ENCODE measurements around the gene TRAF3IP1.

The TRAF3IP1 gene

GRCh38 chr2:238299803-238300202 lies 20.5 kb upstream of the TRAF3IP1 start:
- Histone ChIP-seq H3K4ac (ENCODE audit: low read length) (no peak overlapping the region), H2BK120ac (ENCODE audit: low read depth, low read length) (no peak overlapping the region), H3K27me3 (ENCODE audit: control insufficient read depth in 3 of 3, insufficient read depth in 3 of 3, low read depth in 1 of 3, low read length in 3 of 3) (peaks cover 0 to 39% (median 0%) of the 10 kb centered on the region in 3 experiments), H3K18ac (ENCODE audit: low read length) (peak overlapping the region; percentile 62), H2BK5ac (ENCODE audit: low read length) (no peak overlapping the region), H2BK15ac (ENCODE audit: low read length) (no peak overlapping the region), H3K23ac (ENCODE audit: low read depth, low read length, poor library complexity) (no peak overlapping the region), H3K4me1 (ENCODE audit: control insufficient read depth in 2 of 2, insufficient read depth in 1 of 2, low read depth in 1 of 2, low read length in 2 of 2) (peaks cover 6 to 9% of the 10 kb centered on the region in 2 donors), H2BK12ac (ENCODE audit: low read length) (no peak overlapping the region), H3K4me3 (ENCODE audit: low read length in 2 of 2) (no peak overlapping the region), H4K8ac (ENCODE audit: low read depth, low read length) (no peak overlapping the region), H3K4me2 (ENCODE audit: insufficient read depth, low read length, poor library complexity, severe bottlenecking) (no peak overlapping the region), H3K27ac (replicated peaks; ENCODE audit: low read length) (no peak overlapping the region), H3K9me3 (replicated peaks in 1 of 2; ENCODE audit: control insufficient read depth in 2 of 2, insufficient read depth in 1 of 2, low read depth in 1 of 2, low read length in 2 of 2) (peaks cover 0 to under 1% of the 10 kb centered on the region in 2 donors), H3K36me3 (replicated peaks in 1 of 2; ENCODE audit: control insufficient read depth in 2 of 2, insufficient read depth in 2 of 2, low read length in 2 of 2) (no peaks in the 10 kb centered on the region), H4K91ac (ENCODE audit: low read depth, low read length, poor library complexity) (peak overlapping the region; percentile 74), H3K14ac (ENCODE audit: low read length) (no peak overlapping the region), H3K79me1 (ENCODE audit: low read depth, low read length) (no peaks in the 10 kb centered on the region), H3K9ac (ENCODE audit: low read depth, low read length, poor library complexity) (no peak overlapping the region), H2AFZ (ENCODE audit: low read length) (no peak overlapping the region), H2AK5ac (ENCODE audit: low read depth, low read length) (no peak overlapping the region)
- no peak for DNase-seq (ENCODE audit: low spot score)
- no CpG with 5 or more reads among the region's 7 CpGs for WGBS, 2 donors (ENCODE audit: extremely low coverage in 2 of 2, insufficient read length in 2 of 2, insufficient replicate concordance in 1 of 2)

GRCh38 chr2:238302087-238302486 lies 18.2 kb upstream of the TRAF3IP1 start:
- no peak for DNase-seq (ENCODE audit: low spot score)
- WGBS, 2 donors (ENCODE audit: extremely low coverage in 2 of 2, insufficient read length in 2 of 2, insufficient replicate concordance in 1 of 2): no CpG with 5 or more reads among the region's 3 CpGs

GRCh38 chr2:238302751-238303150 lies 17.6 kb upstream of the TRAF3IP1 start:
- H3K36me3 ChIP-seq (replicated peaks in 1 of 2; ENCODE audit: control insufficient read depth in 2 of 2, insufficient read depth in 2 of 2, low read length in 2 of 2): no peaks in the 10 kb centered on the region
- no CpG with 5 or more reads among the region's 9 CpGs for WGBS, 2 donors (ENCODE audit: extremely low coverage in 2 of 2, insufficient read length in 2 of 2, insufficient replicate concordance in 1 of 2)
- no peak overlapping the region for H3K14ac ChIP-seq (ENCODE audit: low read length)
- DNase-seq (ENCODE audit: low spot score): no peak
- H3K4ac ChIP-seq (ENCODE audit: low read length): no peak overlapping the region
- H2BK15ac ChIP-seq (ENCODE audit: low read length): peak overlapping the region; percentile 42
- H3K9ac ChIP-seq (ENCODE audit: low read depth, low read length, poor library complexity): no peak overlapping the region
- H3K4me1 ChIP-seq (ENCODE audit: control insufficient read depth in 2 of 2, insufficient read depth in 1 of 2, low read depth in 1 of 2, low read length in 2 of 2): no peaks in the 10 kb centered on the region
- H4K8ac ChIP-seq (ENCODE audit: low read depth, low read length): no peak overlapping the region
- no peaks in the 10 kb centered on the region for H3K79me1 ChIP-seq (ENCODE audit: low read depth, low read length)
- no peak overlapping the region for H2AFZ ChIP-seq (ENCODE audit: low read length)
- H2BK5ac ChIP-seq (ENCODE audit: low read length): no peak overlapping the region
- H2AK5ac ChIP-seq (ENCODE audit: low read depth, low read length): no peak overlapping the region
- no peaks in the 10 kb centered on the region for H3K9me3 ChIP-seq (replicated peaks in 1 of 2; ENCODE audit: control insufficient read depth in 2 of 2, insufficient read depth in 1 of 2, low read depth in 1 of 2, low read length in 2 of 2)
- no peak overlapping the region for H3K4me3 ChIP-seq (ENCODE audit: low read length in 2 of 2)
- H3K27me3 ChIP-seq (ENCODE audit: control insufficient read depth in 3 of 3, insufficient read depth in 3 of 3, low read depth in 1 of 3, low read length in 3 of 3): peaks cover 0 to 26% (median 0%) of the 10 kb centered on the region in 3 experiments
- H3K18ac ChIP-seq (ENCODE audit: low read length): no peak overlapping the region
- H2BK120ac ChIP-seq (ENCODE audit: low read depth, low read length): no peak overlapping the region
- no peak overlapping the region for H2BK12ac ChIP-seq (ENCODE audit: low read length)
- H3K23ac ChIP-seq (ENCODE audit: low read depth, low read length, poor library complexity): no peak overlapping the region
- no peak overlapping the region for H3K4me2 ChIP-seq (ENCODE audit: insufficient read depth, low read length, poor library complexity, severe bottlenecking)
- no peak overlapping the region for H3K27ac ChIP-seq (replicated peaks; ENCODE audit: low read length)
- no peak overlapping the region for H4K91ac ChIP-seq (ENCODE audit: low read depth, low read length, poor library complexity)

More at GRCh38 chr2:238302087-238302486, 18.2 kb upstream of the TRAF3IP1 start:
- H3K14ac ChIP-seq (ENCODE audit: low read length): no peak overlapping the region
- H2BK120ac ChIP-seq (ENCODE audit: low read depth, low read length): no peak overlapping the region
- H2AFZ ChIP-seq (ENCODE audit: low read length): no peak overlapping the region
- no peak overlapping the region for H2BK12ac ChIP-seq (ENCODE audit: low read length)
- no peak overlapping the region for H3K9ac ChIP-seq (ENCODE audit: low read depth, low read length, poor library complexity)
- H2BK15ac ChIP-seq (ENCODE audit: low read length): no peak overlapping the region
- H3K9me3 ChIP-seq (replicated peaks in 1 of 2; ENCODE audit: control insufficient read depth in 2 of 2, insufficient read depth in 1 of 2, low read depth in 1 of 2, low read length in 2 of 2): no peaks in the 10 kb centered on the region
- peaks cover 2 to 4% of the 10 kb centered on the region in 2 donors for H3K4me1 ChIP-seq (ENCODE audit: control insufficient read depth in 2 of 2, insufficient read depth in 1 of 2, low read depth in 1 of 2, low read length in 2 of 2)
- no peak overlapping the region for H3K4me3 ChIP-seq (ENCODE audit: low read length in 2 of 2)
- H3K23ac ChIP-seq (ENCODE audit: low read depth, low read length, poor library complexity): no peak overlapping the region
- H3K27ac ChIP-seq (replicated peaks; ENCODE audit: low read length): no peak overlapping the region
- peaks cover 0 to 30% (median 0%) of the 10 kb centered on the region in 3 experiments for H3K27me3 ChIP-seq (ENCODE audit: control insufficient read depth in 3 of 3, insufficient read depth in 3 of 3, low read depth in 1 of 3, low read length in 3 of 3)
- H3K18ac ChIP-seq (ENCODE audit: low read length): no peak overlapping the region
- H3K4me2 ChIP-seq (ENCODE audit: insufficient read depth, low read length, poor library complexity, severe bottlenecking): no peak overlapping the region
- H3K36me3 ChIP-seq (replicated peaks in 1 of 2; ENCODE audit: control insufficient read depth in 2 of 2, insufficient read depth in 2 of 2, low read length in 2 of 2): no peaks in the 10 kb centered on the region
- H3K79me1 ChIP-seq (ENCODE audit: low read depth, low read length): no peaks in the 10 kb centered on the region
- H2BK5ac ChIP-seq (ENCODE audit: low read length): no peak overlapping the region
- no peak overlapping the region for H3K4ac ChIP-seq (ENCODE audit: low read length)
- no peak overlapping the region for H4K91ac ChIP-seq (ENCODE audit: low read depth, low read length, poor library complexity)
- H2AK5ac ChIP-seq (ENCODE audit: low read depth, low read length): no peak overlapping the region
- no peak overlapping the region for H4K8ac ChIP-seq (ENCODE audit: low read depth, low read length)

- no peak overlapping the region for H4K8ac ChIP-seq (ENCODE audit: low read depth, low read length)
- no peak overlapping the region for H3K9ac ChIP-seq (ENCODE audit: low read depth, low read length, poor library complexity)
- no peak overlapping the region for H2BK15ac ChIP-seq (ENCODE audit: low read length)
- H3K79me1 ChIP-seq (ENCODE audit: low read depth, low read length): no peaks in the 10 kb centered on the region
- H3K18ac ChIP-seq (ENCODE audit: low read length): peak overlapping the region; percentile 12
- H3K36me3 ChIP-seq (replicated peaks in 1 of 2; ENCODE audit: control insufficient read depth in 2 of 2, insufficient read depth in 2 of 2, low read length in 2 of 2): no peaks in the 10 kb centered on the region
- H2AK5ac ChIP-seq (ENCODE audit: low read depth, low read length): no peak overlapping the region
- no peak overlapping the region for H3K4ac ChIP-seq (ENCODE audit: low read length)
- no peak overlapping the region for H3K23ac ChIP-seq (ENCODE audit: low read depth, low read length, poor library complexity)
- peak overlapping the region in 1 of 2 donors; percentile 13 for H3K4me3 ChIP-seq (ENCODE audit: low read length in 2 of 2)
- H2AFZ ChIP-seq (ENCODE audit: low read length): no peak overlapping the region
- H2BK120ac ChIP-seq (ENCODE audit: low read depth, low read length): no peak overlapping the region
- H3K9me3 ChIP-seq (replicated peaks in 1 of 2; ENCODE audit: control insufficient read depth in 2 of 2, insufficient read depth in 1 of 2, low read depth in 1 of 2, low read length in 2 of 2): peaks cover 0 to 1% of the 10 kb centered on the region in 2 donors
- no peak overlapping the region for H3K14ac ChIP-seq (ENCODE audit: low read length)
- no CpG with 5 or more reads among the region's 6 CpGs for WGBS, 2 donors (ENCODE audit: extremely low coverage in 2 of 2, insufficient read length in 2 of 2, insufficient replicate concordance in 1 of 2)
- no peak overlapping the region for H2BK5ac ChIP-seq (ENCODE audit: low read length)
- no peaks in the 10 kb centered on the region for H3K4me1 ChIP-seq (ENCODE audit: control insufficient read depth in 2 of 2, insufficient read depth in 1 of 2, low read depth in 1 of 2, low read length in 2 of 2)
- no peak overlapping the region for H4K91ac ChIP-seq (ENCODE audit: low read depth, low read length, poor library complexity)
- DNase-seq (ENCODE audit: low spot score): no peak
- H2BK12ac ChIP-seq (ENCODE audit: low read length): no peak overlapping the region
- H3K27ac ChIP-seq (replicated peaks; ENCODE audit: low read length): no peak overlapping the region
- peaks cover 0 to 26% (median 0%) of the 10 kb centered on the region in 3 experiments for H3K27me3 ChIP-seq (ENCODE audit: control insufficient read depth in 3 of 3, insufficient read depth in 3 of 3, low read depth in 1 of 3, low read length in 3 of 3)
- no peak overlapping the region for H3K4me2 ChIP-seq (ENCODE audit: insufficient read depth, low read length, poor library complexity, severe bottlenecking)
Observed at GRCh38 chr2:238304116-238304515, 16.2 kb upstream of the TRAF3IP1 start.

Data from neuronal stem cell (in vitro differentiated cells).